NCI-H2196 (cell line): ENCODE results near the gene AVP.
A peak's percentile ranks its signal among the peaks of the same experiment; 100 is the strongest.

ENCODE experiments used
- DNase-seq: peaks from one replicate; lab custom pipeline; 2025; ENCODE audit not compliant: unreplicated experiment; lab: John Stamatoyannopoulos, UW

The AVP gene

GRCh38 chr20:3111507-3111906, 27.0 kb upstream of the AVP start:
- no peak for DNase-seq

GRCh38 chr20:3109350-3110302, 25.1 kb upstream of the AVP start:
- no peak for DNase-seq

GRCh38 chr20:3107464-3108025, 23.0 kb upstream of the AVP start:
- no peak for DNase-seq

GRCh38 chr20:3106658-3107463, 22.3 kb upstream of the AVP start:
- DNase-seq = peak; percentile 62

- no peak for DNase-seq
These were observed 21.7 kb upstream of the AVP start for GRCh38 chr20:3106185-3106584.

- no peak for DNase-seq
These were observed 21.0 kb upstream of the AVP start for GRCh38 chr20:3105256-3106137.

GRCh38 chr20:3103369-3104032, 19.0 kb upstream of the AVP start:
- no peak for DNase-seq

GRCh38 chr20:3102575-3103368, 18.2 kb upstream of the AVP start:
- DNase-seq = no peak

- DNase-seq = no peak
These were observed 17.4 kb upstream of the AVP start for GRCh38 chr20:3101737-3102574.

- no peak for DNase-seq
These were observed 16.7 kb upstream of the AVP start for GRCh38 chr20:3101251-3101650.

GRCh38 chr20:3100480-3100879, 16.0 kb upstream of the AVP start:
- DNase-seq = no peak

- DNase-seq = no peak
These were observed 10.5 kb upstream of the AVP start for GRCh38 chr20:3094848-3095629.

GRCh38 chr20:3093861-3094361, 9.4 kb upstream of the AVP start:
- no peak for DNase-seq

GRCh38 chr20:3092611-3093379, 8.3 kb upstream of the AVP start:
- no peak for DNase-seq

- no peak for DNase-seq
These were observed 6.0 kb upstream of the AVP start for GRCh38 chr20:3090565-3090964.

GRCh38 chr20:3088031-3088430, 3.5 kb upstream of the AVP start:
- no peak for DNase-seq

GRCh38 chr20:3085571-3086072, 1.1 kb upstream of the AVP start:
- no peak for DNase-seq
